Lung (tissue), 12 donors: Measurements from ENCODE around the gene XRN1. TPM values are rescaled to one million over a fixed set of nuclear protein-coding genes. Genes with fewer than 3 reads are reported as not detected.
"Not testable (repeated sequence)": the region's sequence is repeated elsewhere in the genome, so short reads cannot be mapped to it uniquely, and the experiment has no call there.

Source experiments
- ATAC-seq: fragments of 200-7000 bp; cut with Tn5 transposase; one replicate; pipeline ENCODE4 v1.9.1; 2020; ENCODE audit warnings: moderate number of reproducible peaks; ENCODE audit not compliant: insufficient read depth, low FRiP score
- DNase-seq, 3 donors: peaks; one replicate each; pipeline ENCODE4 v3.0.0-alpha.2; 2013 to 2017
- H3K27ac ChIP-seq, 2 donors: one replicate each; pipeline ENCODE4 v1.5.1; 2013; ENCODE audit warnings: mild to moderate bottlenecking in 2 of 2, moderate library complexity in 2 of 2, control low read depth in 1 of 2, inconsistent platforms in 1 of 2, low read depth in 1 of 2, low read length in 1 of 2
- H3K27me3 ChIP-seq, 3 donors: one replicate each; pipeline ENCODE4 v1.5.1; 2013; ENCODE audit warnings: low read length in 2 of 3; ENCODE audit not compliant: control insufficient read depth in 3 of 3, insufficient read depth in 3 of 3
- H3K36me3 ChIP-seq, 4 donors: one replicate each; pipeline ENCODE4 v1.5.1; 2013; ENCODE audit warnings: low read length in 4 of 4, mild to moderate bottlenecking in 1 of 4, moderate library complexity in 1 of 4; ENCODE audit not compliant: control insufficient read depth in 4 of 4, insufficient read depth in 4 of 4
- H3K4me1 ChIP-seq, 5 donors: one replicate each; pipeline ENCODE4 v1.5.1; 2013; ENCODE audit warnings: low read length in 5 of 5, mild to moderate bottlenecking in 2 of 5, moderate library complexity in 1 of 5; ENCODE audit not compliant: control insufficient read depth in 5 of 5, insufficient read depth in 5 of 5
- H3K4me3 ChIP-seq: one replicate; pipeline ENCODE4 v1.5.1; 2013; ENCODE audit warnings: mild to moderate bottlenecking, control low read depth, moderate library complexity
- H3K9ac ChIP-seq, 2 donors: one replicate each; pipeline ENCODE4 v1.5.1; 2013; ENCODE audit warnings: low read length in 2 of 2, control low read depth in 1 of 2; ENCODE audit not compliant: insufficient read depth in 1 of 2
- H3K9me3 ChIP-seq, 4 donors: one replicate each; pipeline ENCODE4 v1.5.1; 2013; ENCODE audit warnings: low read length in 3 of 4, mild to moderate bottlenecking in 1 of 4, moderate library complexity in 1 of 4; ENCODE audit not compliant: control insufficient read depth in 4 of 4, insufficient read depth in 3 of 4
- WGBS, 2 donors: extraction: QIAGEN DNeasy Blood & Tissue Kit; methylation state at CpG; one replicate each; pipeline ENCODE4 v1.1.7; 2013; 5-methylcytosine and 5-hydroxymethylcytosine counted together
- polyA plus RNA-seq, 2 donors: library from polyadenylated mRNA; stranded (reverse); fragments of 200-250 nt; gene quantifications; one replicate each; pipeline ENCODE4 v1.2.1, GENCODE V29; 2013
- total RNA-seq, 2 donors: library from RNA; depleted of rRNA in 1 of 2; stranded (reverse); fragments of >200 nt in 1 of 2; gene quantifications; one replicate each; pipeline ENCODE4 v1.2.1, GENCODE V29; 2014 to 2021
- TF ChIP-seq, protein P1 (sequence below): IDR thresholded peaks from 2 replicates; pipeline ENCODE4 v1.5.1; 2012; ENCODE audit warnings: mild to moderate bottlenecking; ENCODE audit errors: control extremely low read depth, extremely low read depth
- donor health status: control.
- donor health status: control.
- donor health status: Bipolar disorder and iron deficiency.
- donor health status: healthy.
- donor health status: DM: yes; HTN: yes; CAD: no.

The XRN1 gene
- total and polyA plus RNA-seq, 4 donors = 4.9 to 147 (median 18.5) TPM

DNA sequence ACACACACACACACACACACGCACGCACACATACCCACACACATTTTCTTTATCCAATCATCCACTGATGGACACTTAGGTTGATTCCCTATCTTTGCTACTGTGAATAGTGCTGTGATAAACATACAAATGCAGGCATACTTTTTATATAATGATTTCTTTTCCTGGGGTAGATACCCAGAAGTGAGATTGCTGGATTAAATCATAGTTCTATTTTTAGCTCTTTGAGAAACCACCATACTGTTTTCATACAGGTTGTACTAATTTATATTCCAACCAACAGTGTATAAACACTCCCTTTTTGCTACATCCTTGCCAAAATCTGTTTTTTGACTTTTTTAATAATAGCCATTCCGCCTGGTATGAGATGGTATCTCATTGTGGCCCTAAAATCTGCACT is 127.9 kb downstream of the XRN1 start:
- H3K9ac ChIP-seq = no peak overlapping the region
- H3K27me3 ChIP-seq = no peaks in the 10 kb centered on the region
- no peaks in the 10 kb centered on the region for H3K9me3 ChIP-seq
- no peak for DNase-seq
- peaks cover 5 to 27% (median 13%) of the 10 kb centered on the region in 4 donors for H3K36me3 ChIP-seq
- no peaks in the 10 kb centered on the region for H3K4me1 ChIP-seq
- H3K4me3 ChIP-seq = no peak overlapping the region
- no peak for ATAC-seq
- no peak overlapping the region for H3K27ac ChIP-seq
- WGBS, 2 donors = 92 to 98% methylated on average over 3 of the region's 3 CpGs
- TF ChIP-seq, protein P1, sequence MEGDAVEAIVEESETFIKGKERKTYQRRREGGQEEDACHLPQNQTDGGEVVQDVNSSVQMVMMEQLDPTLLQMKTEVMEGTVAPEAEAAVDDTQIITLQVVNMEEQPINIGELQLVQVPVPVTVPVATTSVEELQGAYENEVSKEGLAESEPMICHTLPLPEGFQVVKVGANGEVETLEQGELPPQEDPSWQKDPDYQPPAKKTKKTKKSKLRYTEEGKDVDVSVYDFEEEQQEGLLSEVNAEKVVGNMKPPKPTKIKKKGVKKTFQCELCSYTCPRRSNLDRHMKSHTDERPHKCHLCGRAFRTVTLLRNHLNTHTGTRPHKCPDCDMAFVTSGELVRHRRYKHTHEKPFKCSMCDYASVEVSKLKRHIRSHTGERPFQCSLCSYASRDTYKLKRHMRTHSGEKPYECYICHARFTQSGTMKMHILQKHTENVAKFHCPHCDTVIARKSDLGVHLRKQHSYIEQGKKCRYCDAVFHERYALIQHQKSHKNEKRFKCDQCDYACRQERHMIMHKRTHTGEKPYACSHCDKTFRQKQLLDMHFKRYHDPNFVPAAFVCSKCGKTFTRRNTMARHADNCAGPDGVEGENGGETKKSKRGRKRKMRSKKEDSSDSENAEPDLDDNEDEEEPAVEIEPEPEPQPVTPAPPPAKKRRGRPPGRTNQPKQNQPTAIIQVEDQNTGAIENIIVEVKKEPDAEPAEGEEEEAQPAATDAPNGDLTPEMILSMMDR = no peak

DNA sequence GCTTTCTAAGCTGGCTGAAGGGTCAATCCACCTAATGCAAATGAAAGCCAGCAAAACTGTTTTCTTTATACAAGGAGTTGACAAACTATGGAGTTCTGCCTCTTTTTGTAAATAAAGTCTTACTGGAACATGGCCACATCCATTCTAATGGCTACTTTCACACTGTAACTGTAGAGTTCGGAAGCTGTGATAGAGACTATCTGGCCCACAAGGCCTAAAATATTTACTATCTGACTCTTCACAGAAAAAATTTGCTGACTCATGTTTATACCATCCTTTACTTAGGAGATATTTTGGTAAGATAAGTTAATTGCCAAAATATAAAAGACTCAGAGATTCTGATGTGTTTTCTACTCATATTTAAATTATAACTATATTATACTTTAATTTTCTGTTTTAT is 128.7 kb downstream of the XRN1 start:
- Histone ChIP-seq H3K27ac (no peak overlapping the region), H3K9me3 (no peaks in the 10 kb centered on the region), H3K9ac (no peak overlapping the region), H3K36me3 (peaks cover 5 to 27% (median 15%) of the 10 kb centered on the region in 4 donors), H3K4me3 (no peak overlapping the region), H3K27me3 (no peaks in the 10 kb centered on the region), H3K4me1 (no peaks in the 10 kb centered on the region)
- 82 to 93% methylated on average over 1 of the region's 1 CpG for WGBS, 2 donors
- ATAC-seq (no peak), DNase-seq (no peak)
- TF ChIP-seq, protein P1 = no peak

DNA sequence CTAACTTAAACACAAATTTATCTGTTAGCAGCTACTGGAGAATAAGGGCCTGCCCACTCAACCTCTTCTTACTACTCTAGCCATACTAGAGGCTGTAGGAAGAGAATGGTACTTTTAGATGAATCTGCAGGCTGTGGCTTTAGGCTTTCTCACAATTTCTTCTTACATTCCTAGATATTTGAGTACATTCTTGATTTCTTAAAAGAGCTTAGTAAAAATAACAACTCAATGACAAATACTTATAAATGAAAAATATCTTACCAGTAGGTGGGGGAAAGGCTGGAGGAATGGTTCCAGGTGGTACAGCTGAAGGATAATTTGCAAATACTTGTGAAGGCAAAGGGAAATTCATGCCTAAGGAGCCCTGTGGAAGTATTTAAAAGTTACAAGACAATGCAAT is 129.5 kb downstream of the XRN1 start:
- Histone ChIP-seq H3K4me3 (no peak overlapping the region), H3K27me3 (no peaks in the 10 kb centered on the region), H3K9me3 (no peaks in the 10 kb centered on the region), H3K9ac (no peak overlapping the region), H3K27ac (no peak overlapping the region), H3K4me1 (no peaks in the 10 kb centered on the region), H3K36me3 (peaks cover 6 to 27% (median 16%) of the 10 kb centered on the region in 4 donors)
- no peak for ATAC-seq
- DNase-seq = no peak
- TF ChIP-seq, protein P1 = no peak

DNA sequence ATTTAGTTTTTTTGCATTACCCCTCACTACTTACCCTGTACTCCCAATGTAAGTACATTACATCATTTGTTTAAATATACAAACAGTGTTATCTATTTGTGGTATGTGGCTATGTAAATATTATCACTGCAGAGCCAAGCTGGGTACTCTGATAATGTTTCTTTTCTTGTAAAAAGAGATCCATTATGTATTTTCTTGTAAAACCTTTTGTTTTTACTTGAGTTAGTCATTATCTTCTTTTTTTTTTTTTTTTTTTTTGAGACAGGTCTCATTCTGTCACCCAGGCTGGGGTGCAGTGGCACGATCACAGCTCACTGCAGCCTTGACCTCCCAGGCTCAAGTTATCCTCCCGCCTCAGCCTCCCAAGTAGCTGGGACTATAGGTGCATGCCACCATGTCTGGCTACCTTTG is 131.9 kb downstream of the XRN1 start:
- DNase-seq = peak in 2 of 3 donors; percentile 10
- not testable (repeated sequence) for H3K4me3 ChIP-seq, H3K9ac ChIP-seq, H3K27me3 ChIP-seq, H3K9me3 ChIP-seq, ATAC-seq, H3K4me1 ChIP-seq, H3K27ac ChIP-seq
- H3K36me3 ChIP-seq = peaks cover 8 to 29% (median 23%) of the 10 kb centered on the region in 4 donors
- 96 to 97% methylated on average over 2 of the region's 2 CpGs for WGBS, 2 donors
